Kidney epithelial cell (primary cell): ENCODE data around the gene CNFN. TPM values are rescaled to one million over a fixed set of nuclear protein-coding genes. Genes with fewer than 3 reads are reported as not detected.

ENCODE experiments used
- DNase-seq: peaks from one replicate; pipeline ENCODE4 v3.0.0-alpha.2; 2010; ENCODE audit warnings: low read depth
- H3K27me3 ChIP-seq: 2 replicates; pipeline ENCODE4 v1.6.0; 2011; ENCODE audit warnings: low read length; ENCODE audit not compliant: control insufficient read depth, insufficient read depth
- H3K36me3 ChIP-seq: 2 replicates; pipeline ENCODE4 v1.5.1; 2011; ENCODE audit warnings: low read length; ENCODE audit not compliant: control insufficient read depth, insufficient read depth
- H3K4me3 ChIP-seq: 2 replicates; pipeline ENCODE4 v1.5.1; 2011; ENCODE audit warnings: low read depth, mild to moderate bottlenecking, control low read depth, low read length
- CTCF ChIP-seq: IDR thresholded peaks from 2 replicates; pipeline ENCODE4 v1.5.1; 2011; ENCODE audit warnings: mild to moderate bottlenecking, moderate library complexity, low read length, control low read depth, inconsistent platforms; ENCODE audit not compliant: insufficient read depth, poor library complexity, severe bottlenecking
- total RNA-seq: library from RNA; depleted of rRNA; stranded (reverse); fragments of >200 nt; gene quantifications from 2 replicates; pipeline ENCODE4 v1.2.3, GENCODE V29; 2015

The CNFN gene
- total RNA-seq, 1 donor from 2014 or later = not detected

GRCh38 chr19:42356686-42357085 is 33.4 kb downstream of the CNFN start:
- H3K36me3 ChIP-seq = no peaks in the 10 kb centered on the region
- TF ChIP-seq CTCF = no peak
- DNase-seq = no peak

GRCh38 chr19:42355896-42356295 is 34.2 kb downstream of the CNFN start:
- TF ChIP-seq CTCF = no peak
- Histone ChIP-seq H3K27me3 (no peaks in the 10 kb centered on the region), H3K36me3 (no peaks in the 10 kb centered on the region), H3K4me3 (no peak overlapping the region)
- DNase-seq = no peak

More at GRCh38 chr19:42356686-42357085, 33.4 kb downstream of the CNFN start:
- no peak overlapping the region for H3K4me3 ChIP-seq
- no peaks in the 10 kb centered on the region for H3K27me3 ChIP-seq

GRCh38 chr19:42353341-42354015 is 36.6 kb downstream of the CNFN start:
- no peak for DNase-seq
- H3K27me3 ChIP-seq = no peaks in the 10 kb centered on the region
- H3K4me3 ChIP-seq = no peak overlapping the region
- no peak for TF ChIP-seq CTCF
- H3K36me3 ChIP-seq = no peaks in the 10 kb centered on the region

- no peak overlapping the region for H3K4me3 ChIP-seq
- no peaks in the 10 kb centered on the region for H3K27me3 ChIP-seq
- TF ChIP-seq CTCF = no peak
- H3K36me3 ChIP-seq = no peaks in the 10 kb centered on the region
- DNase-seq = no peak
These were observed 37.5 kb downstream of the CNFN start for GRCh38 chr19:42352301-42353259.

- no peak for TF ChIP-seq CTCF
- H3K36me3 ChIP-seq = no peaks in the 10 kb centered on the region
These were observed 38.9 kb downstream of the CNFN start for GRCh38 chr19:42351079-42351735.

More at GRCh38 chr19:42351079-42351735, 38.9 kb downstream of the CNFN start:
- Histone ChIP-seq H3K27me3 (no peaks in the 10 kb centered on the region), H3K4me3 (no peak overlapping the region)
- no peak for DNase-seq
